HG03432 (cell line): ENCODE measurements around the gene ANGPTL3.
"Not testable (repeated sequence)": the region's sequence is repeated elsewhere in the genome, so short reads cannot be mapped to it uniquely, and the experiment has no call there.

ENCODE experiments used
- ATAC-seq: cut with Tn5 transposase; IDR thresholded peaks from one replicate; pipeline ENCODE4 v1.9.1; 2021; ENCODE audit warnings: mild to moderate bottlenecking, moderate library complexity; ENCODE audit not compliant: unreplicated experiment

The ANGPTL3 gene

GRCh38 chr1:62597281-62597680 lies at the start of gene ANGPTL3:
Gene ANGPTL3, plus strand, starts transcription at chr1:62597520. Its CDS starts 47 bp downstream, at chr1:62597567.
- ATAC-seq, result no peak

GRCh38 chr1:62561306-62561705 lies 36.0 kb upstream of the ANGPTL3 start:
- no peak for ATAC-seq

GRCh38 chr1:62567182-62567581 lies 30.1 kb upstream of the ANGPTL3 start:
- not testable (repeated sequence) for ATAC-seq

GRCh38 chr1:62567926-62568325 lies 29.4 kb upstream of the ANGPTL3 start:
- ATAC-seq, result not testable (repeated sequence)

GRCh38 chr1:62571517-62571916 lies 25.8 kb upstream of the ANGPTL3 start:
- not testable (repeated sequence) for ATAC-seq

GRCh38 chr1:62572476-62572875 lies 24.8 kb upstream of the ANGPTL3 start:
- ATAC-seq, result no peak

GRCh38 chr1:62573675-62574074 lies 23.6 kb upstream of the ANGPTL3 start:
- no peak for ATAC-seq

GRCh38 chr1:62585469-62586155 lies 11.7 kb upstream of the ANGPTL3 start:
- ATAC-seq, result no peak

GRCh38 chr1:62588000-62588399 lies 9.3 kb upstream of the ANGPTL3 start:
- ATAC-seq, result no peak

- no peak for ATAC-seq
Observed at GRCh38 chr1:62589321-62589720, 8.0 kb upstream of the ANGPTL3 start.

GRCh38 chr1:62590255-62590969 lies 6.9 kb upstream of the ANGPTL3 start:
- no peak for ATAC-seq

GRCh38 chr1:62590970-62591368 lies 6.4 kb upstream of the ANGPTL3 start:
- ATAC-seq, result no peak

GRCh38 chr1:62593825-62594394 lies 3.4 kb upstream of the ANGPTL3 start:
- ATAC-seq, result no peak

- no peak for ATAC-seq
Observed at GRCh38 chr1:62595647-62596046, 1.7 kb upstream of the ANGPTL3 start.

- no peak for ATAC-seq
Observed at GRCh38 chr1:62599044-62599443, 1.7 kb downstream of the ANGPTL3 start.

- ATAC-seq, result no peak
Observed at GRCh38 chr1:62601457-62601856, 4.1 kb downstream of the ANGPTL3 start.

- ATAC-seq, result no peak
Observed at GRCh38 chr1:62608905-62609304, 11.6 kb downstream of the ANGPTL3 start.

- ATAC-seq, result not testable (repeated sequence)
Observed at GRCh38 chr1:62610588-62610987, 13.3 kb downstream of the ANGPTL3 start.

- no peak for ATAC-seq
Observed at GRCh38 chr1:62612770-62613169, 15.4 kb downstream of the ANGPTL3 start.

GRCh38 chr1:62613325-62613727 lies 16.0 kb downstream of the ANGPTL3 start:
- ATAC-seq, result peak; percentile 97

GRCh38 chr1:62613890-62614289 lies 16.6 kb downstream of the ANGPTL3 start:
- ATAC-seq, result no peak

GRCh38 chr1:62621907-62622306 lies 24.6 kb downstream of the ANGPTL3 start:
- ATAC-seq, result peak; percentile 99
